ENCODE measurements around the gene CAMK1D. TPM values are rescaled to one million over a fixed set of nuclear protein-coding genes. Genes with fewer than 3 reads are reported as not detected.
A peak's percentile ranks its signal among the peaks of the same experiment; 100 is the strongest.
"Not testable (repeated sequence)": the region's sequence is repeated elsewhere in the genome, so short reads cannot be mapped to it uniquely, and the experiment has no call there.

CAMK1D gene
- total RNA-seq, 1 donor from 2014 or later, result 36.3 TPM

- Mint-ChIP-seq H3K27ac (ENCODE audit: unreplicated experiment) (peak overlapping the region; percentile 96), H3K36me3 (ENCODE audit: low read depth) (no peaks in the 10 kb centered on the region), H3K4me1 (ENCODE audit: low read depth) (peaks cover 54% of the 10 kb centered on the region), H3K4me3 (ENCODE audit: unreplicated experiment) (peak overlapping the region; percentile 3), H3K27me3 (ENCODE audit: low read depth) (no peaks in the 10 kb centered on the region), H3K9me3 (ENCODE audit: low read depth) (no peaks in the 10 kb centered on the region)
- TF ChIP-seq CTCF (IDR thresholded peaks at IDR 0.05), result no peak
- peak; percentile 39 for DNase-seq (ENCODE audit: low spot score)
Observed at GRCh38 chr10:12334186-12334530, 15.2 kb upstream of the CAMK1D start.

- H3K27me3 Mint-ChIP-seq (ENCODE audit: low read depth); H3K4me3 Mint-ChIP-seq (ENCODE audit: unreplicated experiment); H3K27ac Mint-ChIP-seq (ENCODE audit: unreplicated experiment); DNase-seq (ENCODE audit: low spot score); H3K36me3 Mint-ChIP-seq (ENCODE audit: low read depth); H3K9me3 Mint-ChIP-seq (ENCODE audit: low read depth): not testable (repeated sequence)
- H3K4me1 Mint-ChIP-seq (ENCODE audit: low read depth), result peaks cover 47% of the 10 kb centered on the region
Observed at GRCh38 chr10:12335169-12335568, 14.2 kb upstream of the CAMK1D start.

- peak; percentile 2 for DNase-seq (ENCODE audit: low spot score)
- Mint-ChIP-seq H3K9me3 (ENCODE audit: low read depth) (peaks cover under 1% of the 10 kb centered on the region), H3K4me3 (ENCODE audit: unreplicated experiment) (no peak overlapping the region), H3K36me3 (ENCODE audit: low read depth) (no peaks in the 10 kb centered on the region), H3K27ac (ENCODE audit: unreplicated experiment) (peak overlapping the region; percentile 78), H3K4me1 (ENCODE audit: low read depth) (peaks cover 46% of the 10 kb centered on the region), H3K27me3 (ENCODE audit: low read depth) (no peaks in the 10 kb centered on the region)
- TF ChIP-seq CTCF (IDR thresholded peaks at IDR 0.05), result no peak
Observed at GRCh38 chr10:12337453-12338372, 11.6 kb upstream of the CAMK1D start.

- H3K27ac Mint-ChIP-seq (ENCODE audit: unreplicated experiment), result no peak overlapping the region
- H3K4me1 Mint-ChIP-seq (ENCODE audit: low read depth), result peaks cover 33% of the 10 kb centered on the region
- DNase-seq (ENCODE audit: low spot score), result no peak
- no peaks in the 10 kb centered on the region for H3K36me3 Mint-ChIP-seq (ENCODE audit: low read depth)
- no peak for TF ChIP-seq CTCF (IDR thresholded peaks at IDR 0.05)
- H3K9me3 Mint-ChIP-seq (ENCODE audit: low read depth), result peaks cover 6% of the 10 kb centered on the region
- no peaks in the 10 kb centered on the region for H3K27me3 Mint-ChIP-seq (ENCODE audit: low read depth)
- no peak overlapping the region for H3K4me3 Mint-ChIP-seq (ENCODE audit: unreplicated experiment)
Observed at GRCh38 chr10:12338981-12339380, 10.4 kb upstream of the CAMK1D start.

- Mint-ChIP-seq H3K27ac (ENCODE audit: unreplicated experiment) (no peak overlapping the region), H3K9me3 (ENCODE audit: low read depth) (peaks cover 6% of the 10 kb centered on the region), H3K27me3 (ENCODE audit: low read depth) (no peaks in the 10 kb centered on the region), H3K36me3 (ENCODE audit: low read depth) (no peaks in the 10 kb centered on the region), H3K4me3 (ENCODE audit: unreplicated experiment) (no peak overlapping the region), H3K4me1 (ENCODE audit: low read depth) (peaks cover 34% of the 10 kb centered on the region)
- DNase-seq (ENCODE audit: low spot score), result peak; percentile 14
- TF ChIP-seq CTCF (IDR thresholded peaks at IDR 0.05), result no peak
Observed at GRCh38 chr10:12340371-12340770, 9.0 kb upstream of the CAMK1D start.

GRCh38 chr10:12340937-12341336, 8.4 kb upstream of the CAMK1D start:
- Mint-ChIP-seq H3K27me3 (ENCODE audit: low read depth) (no peaks in the 10 kb centered on the region), H3K27ac (ENCODE audit: unreplicated experiment) (no peak overlapping the region), H3K4me1 (ENCODE audit: low read depth) (peaks cover 34% of the 10 kb centered on the region), H3K9me3 (ENCODE audit: low read depth) (peaks cover 6% of the 10 kb centered on the region), H3K4me3 (ENCODE audit: unreplicated experiment) (no peak overlapping the region), H3K36me3 (ENCODE audit: low read depth) (no peaks in the 10 kb centered on the region)
- no peak for DNase-seq (ENCODE audit: low spot score)
- no peak for TF ChIP-seq CTCF (IDR thresholded peaks at IDR 0.05)
